HepG2 (cell line): ENCODE measurements around the gene YY1. TPM values are rescaled to one million over a fixed set of nuclear protein-coding genes. Genes with fewer than 3 reads are reported as not detected.
A peak's percentile ranks its signal among the peaks of the same experiment; 100 is the strongest.

ENCODE experiments used
- ATAC-seq: fragments of 200-7000 bp; cut with Tn5 transposase; 3 replicates; pipeline ENCODE4 v1.9.1; 2020; ENCODE audit warnings: mild to moderate bottlenecking, moderate library complexity
- BruUV-seq: library from RNA; stranded (reverse); fragments of 400-500 nt; replicated peaks from 2 replicates; lab custom pipeline; 2021; lab: Mats Ljungman, UMichigan
- CTCF ChIA-PET: fragments of 300-600 bp; formaldehyde crosslinking; extraction: SDS; loops from one replicate; lab custom pipeline; 2021; ENCODE audit warnings: low total read pairs, inconsistent platforms, low intra/inter-chr PET ratio; lab: Yijun Ruan, JAX
- POLR2A ChIA-PET: fragments of 350-600 bp; sonication (Branson Sonifier 250); formaldehyde crosslinking; loops from one replicate; lab custom pipeline; 2020; ENCODE audit warnings: antibody characterized with exemption, inconsistent platforms; lab: Yijun Ruan, JAX
- DNase-seq: peaks from one replicate; pipeline ENCODE4 v3.0.0-alpha.2; 2015; ENCODE audit warnings: low spot score
- FAIRE-seq: peaks from 3 replicates; lab custom pipeline; 2011; peaks lifted over from hg19 to GRCh38; lab: Jason Lieb, UNC
- H2AFZ ChIP-seq: one replicate; pipeline ENCODE4 v1.6.1; 2011; ENCODE audit warnings: low read length, inconsistent platforms
- H3K27ac ChIP-seq: fragments of 300-600 bp; 3 replicates; pipeline ENCODE4 v1.8.0; 2011; ENCODE audit warnings: mixed run types, mild to moderate bottlenecking, mixed read lengths, low read length, inconsistent platforms; ENCODE audit not compliant: insufficient read depth; ENCODE audit errors: extremely low read length
- H3K27me3 ChIP-seq, 2 experiments: fragments of 200-600 bp in 1 of 2; 2 replicates in 1 of 2; 3 replicates in 1 of 2; pipeline versions ENCODE4 v1.6.0 to v1.8.0; 2011; ENCODE audit warnings: low read length in 2 of 2, mild to moderate bottlenecking in 2 of 2, moderate library complexity in 2 of 2, inconsistent platforms in 1 of 2; ENCODE audit not compliant: insufficient read depth in 2 of 2, control insufficient read depth in 1 of 2
- H3K36me3 ChIP-seq, 2 experiments: fragments of 200-600 bp in 1 of 2; replicated peaks in 1 of 2; 2 replicates in 1 of 2; 3 replicates in 1 of 2; pipeline versions ENCODE4 v1.5.1 to v1.8.0; 2011; ENCODE audit warnings: low read length in 2 of 2, inconsistent platforms in 1 of 2; ENCODE audit not compliant: insufficient read depth in 2 of 2, control insufficient read depth in 1 of 2
- H3K4me1 ChIP-seq: 2 replicates; pipeline ENCODE4 v1.5.1; 2012; ENCODE audit warnings: low read length, inconsistent platforms; ENCODE audit not compliant: insufficient read depth
- H3K4me2 ChIP-seq: 2 replicates; pipeline ENCODE4 v1.6.0; 2011; ENCODE audit warnings: low read depth, low read length, inconsistent platforms
- H3K4me3 ChIP-seq, 3 experiments: fragments of 200-600 bp in 1 of 3; sonication (generic), shearing (Covaris generic) in 1 of 3; replicated peaks in 1 of 3; 2 replicates each; pipeline ENCODE4 v1.5.1; 2011 to 2016; ENCODE audit warnings: low read length in 3 of 3, inconsistent platforms in 2 of 3, low read depth in 2 of 3, mild to moderate bottlenecking in 2 of 3, control low read depth in 1 of 3, mixed read lengths in 1 of 3; ENCODE audit not compliant: insufficient read depth in 1 of 3
- H3K79me2 ChIP-seq: one replicate; pipeline ENCODE4 v1.6.1; 2011; ENCODE audit warnings: low read length, inconsistent platforms; ENCODE audit not compliant: insufficient read depth
- H3K9ac ChIP-seq: 2 replicates; pipeline ENCODE4 v1.6.0; 2011; ENCODE audit warnings: mild to moderate bottlenecking, low read depth, low read length, inconsistent platforms; ENCODE audit not compliant: insufficient read depth
- H3K9me3 ChIP-seq: 2 replicates; pipeline ENCODE4 v1.5.1; 2012; ENCODE audit warnings: mild to moderate bottlenecking, low read length
- H4K20me1 ChIP-seq: 2 replicates; pipeline ENCODE4 v1.6.0; 2011; ENCODE audit warnings: inconsistent platforms, mild to moderate bottlenecking, low read length, moderate library complexity; ENCODE audit not compliant: insufficient read depth
- MIER2 ChIP-seq: IDR thresholded peaks from 2 replicates; pipeline ENCODE4 v1.6.1; 2016; ENCODE audit warnings: missing biosample characterization, missing genetic modification reagents
- MIER3 ChIP-seq: IDR thresholded peaks from 2 replicates; pipeline ENCODE4 v1.6.1; 2016; ENCODE audit warnings: missing compliant biosample characterization, borderline replicate concordance
- RARA ChIP-seq: IDR thresholded peaks from 2 replicates; pipeline ENCODE4 v1.6.1; 2016; ENCODE audit warnings: missing genetic modification reagents, missing compliant biosample characterization
- SMAD9 ChIP-seq: sonication (generic); formaldehyde crosslinking; IDR thresholded peaks from 2 replicates; pipeline ENCODE4 v1.5.1; 2020; ENCODE audit warnings: mild to moderate bottlenecking, missing genetic modification reagents
- ZBTB40 ChIP-seq, 2 experiments: fragments of 450-650 bp in 1 of 2; sonication (generic) in 1 of 2; formaldehyde crosslinking in 1 of 2; IDR thresholded peaks; 2 replicates each; pipeline versions ENCODE4 v1.6.1 to v1.8.0; 2016 to 2022; ENCODE audit warnings: antibody characterized with exemption in 1 of 2, mild to moderate bottlenecking in 1 of 2, missing genetic modification reagents in 1 of 2
- ZNF18 ChIP-seq: sonication (generic); formaldehyde crosslinking; IDR thresholded peaks from 2 replicates; pipeline ENCODE4 v1.8.0; 2022; ENCODE audit warnings: mild to moderate bottlenecking, missing genetic modification reagents; ENCODE audit not compliant: insufficient replicate concordance
- ZNF549 ChIP-seq: sonication (generic); formaldehyde crosslinking; IDR thresholded peaks from 2 replicates; pipeline ENCODE4 v1.5.0; 2020; ENCODE audit warnings: missing genetic modification reagents
- WGBS: methylation state at CpG from one replicate; pipeline ENCODE4 v1.1.6; 2017; ENCODE audit warnings: low lambda C conversion rate; 5-methylcytosine and 5-hydroxymethylcytosine counted together
- in situ Hi-C: cut with HindIII; loops from 2 replicates; pipeline ENCODE4 v1.10.0; 2017; ENCODE audit warnings: low pct_unique_long_range_greater_than_20kb; ENCODE audit not compliant: extremely low pct_ligation_motif_present
- intact Hi-C: fragments of 100-400 bp; cut with micrococcal nuclease; formaldehyde crosslinking; loops from one replicate; pipeline ENCODE4 v1.10.0; 2022; ENCODE audit not compliant: unreplicated experiment
- polyA plus RNA-seq, 8 experiments: library from polyadenylated mRNA; depleted of rRNA in 3 of 8; stranded (reverse) in 7 of 8; unstranded in 1 of 8; fragments of >200 nt; fragmentation: Illumina TruSeq in 4 of 8; extraction: Trizol in 4 of 8; gene quantifications; 2 replicates each; pipeline versions ENCODE4 v1.2.1 to v1.2.3, GENCODE V29; 2011 to 2016; ENCODE audit warnings: low read depth in 4 of 8, missing spikeins in 1 of 8, mixed read lengths in 1 of 8; ENCODE audit not compliant: insufficient read depth in 1 of 8
- total RNA-seq, 5 experiments: library from RNA; depleted of rRNA; stranded (reverse); fragments of >200 nt; fragmentation: Illumina TruSeq; extraction: Trizol; gene quantifications; 2 replicates each; pipeline ENCODE4 v1.2.3, GENCODE V29; 2016; ENCODE audit warnings: low read depth in 1 of 5

YY1 gene
- total and polyA plus RNA-seq, 2 of the 13 experiments (the other 11 are each of a cell fraction or from before 2014, with no cell fraction given): 29.4 to 68.1 TPM

- 96% methylated on average over 3 of the region's 3 CpGs for WGBS
- peaks cover 74% of the 10 kb centered on the region for H4K20me1 ChIP-seq
- CTCF ChIA-PET: no interaction called here
- no peak overlapping the region for H3K4me3 ChIP-seq
- H3K27me3 ChIP-seq: no peaks in the 10 kb centered on the region
- no peaks in the 10 kb centered on the region for H3K9me3 ChIP-seq
- H3K79me2 ChIP-seq: peaks cover 89% of the 10 kb centered on the region
- no peak overlapping the region for H3K4me2 ChIP-seq
- peaks cover 6 to 41% of the 10 kb centered on the region in 2 experiments for H3K36me3 ChIP-seq
- no peak overlapping the region for H3K9ac ChIP-seq
- ATAC-seq (no peak), DNase-seq (no peak), FAIRE-seq (no peak)
- H2AFZ ChIP-seq: no peak overlapping the region
- no peak overlapping the region for H3K27ac ChIP-seq
- in situ Hi-C loops: no loop called here
- no TSS peak for BruUV-seq
- H3K4me1 ChIP-seq: peaks cover 27% of the 10 kb centered on the region
- no peak for TF ChIP-seq MIER2 (CRISPR knock-in tag)
- TF ChIP-seq, all 625 proteins: peak for 0
- intact Hi-C loops: no loop called here
- POLR2A ChIA-PET: no interaction called here
Measured at GRCh38 chr14:100263141-100263540, 24.2 kb downstream of the YY1 start.

GRCh38 chr14:100267990-100268389 lies 29.0 kb downstream of the YY1 start:
- ChIA-PET CTCF (no interaction called here), POLR2A (interaction anchor here (1.0 kb wide), 1 partner anchor 53 kb away, joined by 4 read pairs; no protein-coding TSS in a partner anchor)
- Histone ChIP-seq H3K4me2 (no peak overlapping the region), H3K27me3 (no peaks in the 10 kb centered on the region), H2AFZ (no peak overlapping the region), H3K9me3 (no peaks in the 10 kb centered on the region), H3K79me2 (peaks cover 79% of the 10 kb centered on the region), H3K4me1 (peaks cover 59% of the 10 kb centered on the region), H3K4me3 (no peak overlapping the region), H3K9ac (no peak overlapping the region), H3K36me3 (peaks cover 9 to 45% of the 10 kb centered on the region in 2 experiments), H4K20me1 (peaks cover 68% of the 10 kb centered on the region), H3K27ac (peak overlapping the region; percentile 34)
- intact Hi-C loops (no loop called here), in situ Hi-C loops (no loop called here)
- WGBS: 89% methylated on average over 3 of the region's 7 CpGs
- no peak for FAIRE-seq
- DNase-seq: no peak
- no TSS peak for BruUV-seq
- peak; percentile 74 for ATAC-seq
- TF ChIP-seq ZNF549 (CRISPR knock-in tag) (no peak), RARA (no peak), MIER3 (CRISPR knock-in tag) (no peak), ZNF18 (no peak), SMAD9 (no peak), ZBTB40 (IDR thresholded peaks at IDR 0.05) (no peak), ZBTB40 (CRISPR knock-in tag; IDR thresholded peaks at IDR 0.05) (0 out of 2 replicates have a peak, but pooled peaks have one; percentile 17)
